GM11168 (cell line): ENCODE results near the gene TTC39C.
"Not testable (repeated sequence)": the region's sequence is repeated elsewhere in the genome, so short reads cannot be mapped to it uniquely, and the experiment has no call there.

Experiments used
- in situ Hi-C: fragments of 300-500 bp; cut with MboI; formaldehyde crosslinking; loops from one replicate; pipeline ENCODE4 v1.12.0; 2022; ENCODE audit warnings: low sequenced_read_pairs; ENCODE audit not compliant: unreplicated experiment

The TTC39C gene

DNA sequence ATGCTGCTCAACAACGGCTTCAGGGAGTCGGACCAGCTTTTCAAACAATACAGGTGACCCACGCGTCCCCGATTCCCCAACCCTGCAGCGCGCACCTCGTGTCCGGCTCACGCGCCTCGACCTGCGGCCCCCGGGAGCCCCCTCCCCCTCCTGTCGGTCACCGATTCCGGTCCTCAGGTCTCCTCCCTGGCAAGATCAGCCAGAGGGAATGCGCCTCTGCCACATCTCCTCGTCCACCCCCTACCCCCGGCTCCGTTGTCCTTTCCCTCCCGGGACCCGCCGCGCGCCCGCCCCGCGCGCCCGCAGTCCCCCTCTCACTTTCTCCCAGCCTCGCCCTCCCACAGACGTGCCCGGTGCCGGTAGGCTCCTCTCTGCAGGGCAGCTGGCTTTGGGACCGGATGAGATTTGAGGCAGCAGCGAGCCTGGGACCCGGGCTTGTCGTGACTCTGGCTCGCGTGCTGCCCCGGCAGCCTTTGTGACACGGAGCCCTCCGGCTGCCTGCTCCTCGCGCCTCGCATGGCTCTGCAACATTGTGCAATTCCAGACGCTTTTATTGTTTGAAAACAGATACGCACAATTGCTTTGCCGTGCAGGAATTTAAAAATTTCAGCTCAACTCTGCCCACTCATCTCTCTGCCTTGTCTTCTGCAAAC, 558 bp downstream of the TTC39C start:
- in situ Hi-C loops: no loop called here

DNA sequence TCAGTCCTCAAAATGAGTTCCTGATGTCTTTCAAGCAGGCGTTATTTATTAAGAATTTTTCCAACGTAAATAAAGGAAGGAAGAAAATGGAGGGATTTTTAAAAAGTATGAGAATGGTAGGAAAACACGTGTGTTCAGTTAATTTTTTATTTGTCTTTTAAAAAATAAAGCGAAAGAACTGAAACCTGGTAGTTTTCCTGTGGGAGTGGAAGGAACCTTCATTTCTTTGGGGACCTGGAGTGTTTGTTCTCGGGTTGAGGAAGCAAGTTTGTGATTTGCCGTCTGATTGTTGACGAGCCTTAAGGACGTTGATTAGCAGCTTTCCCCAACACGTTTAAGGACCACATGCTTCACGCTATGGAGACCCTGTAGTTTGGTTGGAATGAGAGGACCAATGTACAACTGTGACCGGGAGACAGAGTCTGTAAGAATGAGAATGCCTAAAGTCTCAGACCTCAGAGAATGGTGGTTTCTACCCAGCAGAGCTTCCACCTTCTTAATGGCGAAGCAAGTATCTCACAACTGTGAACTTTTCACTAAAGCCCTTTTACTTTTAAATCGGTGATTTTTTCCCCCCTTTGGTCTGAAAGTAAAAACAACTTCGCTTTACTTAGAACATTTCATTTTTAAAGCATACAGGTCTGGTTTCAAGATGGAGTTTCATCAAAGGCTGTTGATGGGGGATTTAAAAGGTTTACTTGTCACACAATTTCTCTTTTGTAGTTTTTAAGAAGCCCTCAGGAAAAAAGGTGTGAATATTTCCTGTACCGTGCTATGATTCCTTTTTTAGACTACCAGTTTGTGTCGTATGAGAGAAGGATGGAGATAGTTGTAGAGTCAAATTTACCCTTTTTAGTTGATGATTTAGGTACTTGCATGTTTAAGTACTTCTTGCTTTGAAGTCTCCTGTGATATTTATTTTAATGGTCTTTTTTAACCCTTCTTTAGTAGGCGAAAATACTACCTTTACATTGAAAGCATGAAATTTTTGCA, 1.4 kb downstream of the TTC39C start:
- in situ Hi-C loops: no loop called here

DNA sequence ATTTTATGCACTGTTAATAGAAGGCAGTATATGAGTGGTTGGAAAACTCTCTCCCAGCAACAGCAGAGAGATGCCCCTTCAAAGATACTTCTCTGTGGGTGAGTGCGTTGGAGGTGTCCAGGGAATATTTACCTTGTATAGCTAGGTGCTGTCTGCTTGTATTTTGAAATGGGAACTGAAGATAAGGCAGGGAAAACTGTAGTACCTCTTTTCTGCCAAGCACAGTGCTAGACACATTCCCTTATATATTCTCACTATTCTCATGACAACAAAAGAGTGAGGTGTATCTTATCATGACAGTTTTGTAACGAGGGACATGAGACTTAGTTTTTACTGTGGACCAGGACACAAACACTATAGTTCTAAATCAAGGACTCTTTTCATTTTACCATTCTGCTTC, 2.1 kb downstream of the TTC39C start:
- in situ Hi-C loops: no loop called here

DNA sequence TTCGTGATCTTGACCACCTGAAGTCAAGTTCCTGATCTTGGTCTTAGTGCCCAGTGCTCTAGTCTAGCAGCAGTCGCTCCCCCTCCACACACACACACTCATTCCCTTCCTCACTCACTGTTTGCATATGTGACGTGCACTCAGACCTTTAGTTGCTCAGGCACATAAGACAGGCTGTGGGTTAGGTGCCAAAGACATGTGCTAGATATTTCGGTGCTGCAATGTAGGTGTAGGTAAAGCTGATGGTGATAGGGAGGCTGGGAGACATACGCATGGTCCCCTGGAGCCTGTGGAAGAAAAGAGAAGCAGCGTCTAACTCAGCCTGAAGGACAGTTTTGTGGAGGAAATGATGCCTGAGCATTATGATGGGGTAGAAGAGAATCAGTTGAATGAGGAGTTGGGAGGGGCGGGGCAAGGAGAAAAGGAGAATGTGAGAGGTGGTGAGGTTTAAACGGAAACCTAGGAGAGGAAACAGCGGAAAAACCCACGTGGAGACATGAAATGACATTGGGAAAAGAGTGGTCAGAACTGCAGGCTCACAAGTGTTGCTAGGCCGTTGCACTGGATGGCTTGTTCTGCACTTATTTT, 3.8 kb downstream of the TTC39C start:
- in situ Hi-C loops: no loop called here

DNA sequence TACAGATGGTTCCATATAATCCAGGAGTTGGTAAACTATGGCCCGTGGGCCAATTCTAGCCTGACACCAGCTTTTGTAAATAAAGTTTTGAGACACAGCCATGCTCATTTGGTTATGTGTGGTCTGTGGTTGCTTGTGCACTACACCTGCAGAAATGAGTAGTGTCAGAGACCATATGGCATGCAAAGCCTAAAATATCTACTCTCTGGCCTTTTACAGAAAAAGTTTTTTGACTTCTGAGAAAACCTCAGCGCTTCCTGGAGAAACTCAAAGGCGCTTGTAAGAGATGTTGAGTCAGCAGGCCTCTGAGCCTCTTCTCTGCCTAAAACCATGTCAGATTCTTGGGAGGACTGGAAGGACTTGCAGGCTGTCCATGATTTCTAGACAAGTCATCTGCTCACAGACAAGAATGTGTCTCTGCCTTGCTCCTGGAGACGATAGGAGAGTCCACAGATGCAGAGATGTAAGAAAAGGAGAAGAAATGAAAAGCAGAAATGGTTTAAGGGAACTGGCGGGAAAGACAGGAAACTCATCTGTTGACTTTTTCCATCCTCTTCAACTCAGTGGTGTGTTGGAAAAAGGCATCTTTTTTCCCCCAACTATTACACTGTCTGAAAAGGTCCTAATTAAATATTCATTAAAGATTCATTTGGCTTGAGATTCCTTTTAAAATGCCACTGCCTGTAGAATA, 5.2 kb downstream of the TTC39C start:
- in situ Hi-C loops: no loop called here

DNA sequence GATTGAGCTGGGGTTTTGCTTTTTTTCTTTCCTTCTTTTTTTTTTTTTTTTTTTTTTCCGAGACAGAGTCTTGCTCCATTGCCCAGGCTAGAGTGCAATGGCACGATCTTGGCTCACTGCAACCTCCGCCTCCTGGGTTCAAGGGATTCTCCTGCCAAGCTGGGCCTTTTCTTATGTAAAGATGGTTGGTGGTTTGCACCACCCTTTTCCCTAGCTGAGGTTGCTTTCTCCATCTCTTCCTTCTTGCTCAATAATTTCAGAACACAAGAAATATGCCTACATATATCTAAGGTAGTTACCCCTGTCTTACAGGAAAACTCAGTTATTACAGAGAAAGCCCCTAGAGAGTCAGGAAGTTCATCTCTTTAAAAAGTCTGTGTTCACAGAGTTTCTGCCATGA, 7.0 kb downstream of the TTC39C start:
- in situ Hi-C loops: no loop called here

DNA sequence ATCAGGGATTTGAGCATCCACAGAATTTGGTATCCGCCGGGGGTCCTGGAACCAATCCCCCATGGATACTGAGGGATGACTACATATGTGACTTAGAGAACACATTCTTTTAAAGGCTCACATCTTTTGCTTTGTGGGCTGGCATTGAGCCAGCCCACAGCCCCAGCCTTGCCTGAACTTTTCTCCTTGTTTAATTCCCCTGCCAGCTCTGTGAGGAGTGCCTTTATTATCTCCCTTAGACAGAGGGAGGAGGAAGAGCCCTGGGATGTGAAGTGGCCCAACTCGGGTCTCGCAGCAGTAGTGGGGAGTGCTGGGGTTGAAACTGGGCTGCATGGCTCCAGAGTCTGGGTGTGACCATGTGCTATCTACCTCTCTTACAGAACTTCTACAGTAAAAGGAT, 7.6 kb downstream of the TTC39C start:
- in situ Hi-C loops: no loop called here

DNA sequence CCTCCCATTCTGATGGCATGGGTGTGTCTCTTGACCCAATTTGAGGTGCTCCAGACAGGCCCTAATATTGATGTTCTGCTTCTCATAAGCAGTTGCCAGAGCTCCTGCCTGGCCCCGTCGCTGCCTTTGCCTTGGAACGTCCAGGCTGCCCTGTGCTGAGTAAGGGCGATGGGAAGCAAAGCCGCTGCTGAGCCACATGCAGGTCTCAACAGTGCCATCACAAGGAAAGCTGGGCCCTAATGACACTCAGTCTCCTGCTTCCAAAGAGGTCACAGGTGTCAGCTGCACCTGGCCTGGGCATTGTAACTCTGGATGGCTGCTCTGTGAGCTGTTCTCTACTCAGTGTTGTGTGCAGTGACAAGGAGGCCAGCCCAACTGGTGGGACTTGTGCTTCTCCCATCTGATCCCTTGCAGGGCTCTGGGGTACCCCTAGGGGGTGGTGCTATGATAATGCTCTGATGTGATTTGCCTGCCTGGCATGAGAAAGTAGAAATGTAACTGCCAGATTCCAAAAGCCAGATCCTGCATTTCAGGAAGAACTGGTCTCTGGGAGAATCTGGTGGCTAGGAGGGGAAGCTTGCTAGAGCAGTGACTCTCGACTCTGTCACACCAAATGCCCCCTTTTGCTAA, 8.7 kb downstream of the TTC39C start:
- in situ Hi-C loops: no loop called here

DNA sequence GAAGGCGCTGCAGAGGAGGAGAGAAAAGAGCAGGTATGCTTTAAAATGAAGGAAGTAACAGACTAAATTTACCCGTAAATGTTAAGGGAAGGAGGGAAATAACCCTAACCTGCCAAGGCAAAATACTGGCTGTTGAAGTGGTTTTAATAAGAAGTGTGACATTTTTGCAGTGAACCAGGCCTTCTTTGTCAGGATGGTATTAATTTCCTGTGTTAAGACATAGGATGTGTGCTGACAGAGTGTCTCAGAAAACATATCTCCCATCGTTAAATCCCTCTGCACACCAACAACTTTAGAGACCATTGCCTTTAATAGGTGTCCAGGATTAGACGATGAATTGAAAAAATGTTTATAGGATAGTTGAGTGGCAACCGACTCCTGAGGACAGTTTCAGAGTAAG, 9.9 kb downstream of the TTC39C start:
- in situ Hi-C loops: no loop called here

DNA sequence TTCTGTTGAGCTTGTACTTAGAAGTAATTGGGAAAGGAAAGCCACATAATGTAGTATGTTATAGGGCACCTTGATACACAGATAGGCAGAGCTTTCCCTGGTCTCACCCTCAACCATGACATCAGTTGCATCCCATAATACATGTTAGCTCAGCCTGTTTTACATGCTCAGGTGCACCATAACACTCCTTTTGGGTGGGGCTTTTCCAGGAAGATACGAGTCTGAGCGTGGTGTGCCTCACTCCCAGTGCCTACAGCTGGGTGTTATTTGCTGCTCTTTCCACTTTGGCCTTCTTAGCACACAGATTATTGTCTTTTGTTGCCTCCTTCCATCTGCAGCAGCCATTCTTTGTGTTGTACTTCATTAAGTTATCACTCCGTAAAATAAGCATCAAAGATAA, 11.9 kb downstream of the TTC39C start:
- in situ Hi-C loops: no loop called here

DNA sequence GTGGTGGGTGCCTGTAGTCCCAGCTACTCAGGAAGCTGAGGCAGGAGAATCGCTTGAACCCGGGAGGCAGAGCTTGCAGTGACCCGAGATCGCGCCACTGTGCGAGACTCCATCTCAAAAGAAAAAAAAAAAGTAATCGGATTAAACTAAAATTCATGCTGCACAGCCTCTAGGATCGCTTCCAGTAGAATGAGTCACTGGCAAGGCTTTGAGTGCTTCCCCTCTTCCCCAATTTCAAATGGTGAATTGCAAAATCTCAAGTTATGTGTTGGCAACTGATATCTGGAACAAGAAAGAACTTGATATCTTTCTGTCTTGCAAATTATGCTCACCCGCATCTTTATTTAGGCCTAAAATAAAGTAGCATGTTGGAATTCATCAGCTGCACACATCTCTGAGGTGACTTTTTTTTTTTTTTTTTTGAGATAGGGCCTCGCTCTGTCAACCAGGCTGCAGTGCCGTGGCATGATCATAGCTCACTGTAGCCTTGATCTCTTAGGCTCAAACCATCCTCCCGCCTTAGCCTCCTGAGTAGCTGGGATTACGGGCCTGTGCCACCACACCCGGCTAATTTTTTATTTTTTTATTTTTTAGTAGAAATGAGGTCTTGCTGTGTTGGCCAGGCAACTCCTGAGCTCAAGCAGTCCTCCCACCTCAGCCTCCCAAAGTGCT, 12.7 kb downstream of the TTC39C start:
- in situ Hi-C loops: no loop called here

DNA sequence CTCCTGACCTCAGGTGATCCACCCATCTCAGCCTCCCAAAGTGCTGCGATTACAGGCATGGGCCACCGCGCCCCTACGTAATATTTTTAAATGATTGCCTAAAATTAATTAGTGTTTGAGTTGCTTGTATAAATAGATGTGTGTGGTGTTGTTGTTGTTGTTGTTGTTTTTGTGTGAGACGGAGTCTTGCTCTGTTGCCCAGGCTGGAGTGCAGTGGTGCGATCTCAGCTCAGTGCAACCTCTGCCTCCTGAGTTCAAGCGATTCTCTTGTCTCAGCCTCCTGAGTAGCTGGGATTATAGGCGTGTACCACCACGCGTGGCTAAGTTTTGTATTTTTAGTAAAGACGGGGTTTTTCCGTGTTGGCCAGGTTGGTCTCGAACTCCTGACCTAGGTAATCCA, 14.4 kb downstream of the TTC39C start:
- in situ Hi-C loops: not testable (repeated sequence)

DNA sequence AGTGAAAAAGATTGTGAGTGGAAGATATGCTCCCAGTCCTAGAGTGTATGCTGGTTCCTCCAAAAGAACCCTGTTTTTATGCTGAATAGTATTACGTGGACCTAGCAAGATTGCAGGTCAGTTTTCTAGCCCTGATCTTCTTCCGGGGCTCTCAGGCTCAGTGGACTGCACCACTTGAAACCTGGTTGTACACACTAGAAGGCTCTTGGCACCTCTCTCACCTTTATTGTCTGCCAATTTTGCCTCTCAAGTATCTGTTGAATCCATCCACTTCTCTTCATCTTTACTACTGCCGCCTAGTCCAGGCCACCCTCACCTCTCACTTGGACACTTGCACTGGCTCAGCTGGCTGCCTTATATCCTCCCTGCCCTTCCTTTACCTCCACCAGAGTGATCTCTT, 16.8 kb downstream of the TTC39C start:
- in situ Hi-C loops: no loop called here

DNA sequence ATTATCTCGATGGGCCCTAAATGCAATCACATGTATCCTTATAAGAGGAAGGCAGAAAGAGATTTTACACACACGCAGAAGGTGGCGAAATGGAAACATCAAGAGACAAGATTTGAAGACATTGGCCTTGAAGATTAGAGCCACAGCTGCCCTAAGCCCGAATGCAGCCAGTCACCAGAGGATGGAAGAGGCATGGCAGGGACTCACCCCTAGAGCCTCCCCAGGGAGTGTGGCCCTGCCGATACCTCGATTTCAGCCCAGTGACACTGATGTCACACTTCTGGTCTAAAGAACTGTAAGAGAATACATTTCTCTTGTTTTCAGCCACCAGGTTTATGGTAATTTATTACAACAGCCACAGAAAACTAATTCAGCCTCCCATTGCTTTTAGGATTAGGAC, 17.4 kb downstream of the TTC39C start:
- in situ Hi-C loops: no loop called here

DNA sequence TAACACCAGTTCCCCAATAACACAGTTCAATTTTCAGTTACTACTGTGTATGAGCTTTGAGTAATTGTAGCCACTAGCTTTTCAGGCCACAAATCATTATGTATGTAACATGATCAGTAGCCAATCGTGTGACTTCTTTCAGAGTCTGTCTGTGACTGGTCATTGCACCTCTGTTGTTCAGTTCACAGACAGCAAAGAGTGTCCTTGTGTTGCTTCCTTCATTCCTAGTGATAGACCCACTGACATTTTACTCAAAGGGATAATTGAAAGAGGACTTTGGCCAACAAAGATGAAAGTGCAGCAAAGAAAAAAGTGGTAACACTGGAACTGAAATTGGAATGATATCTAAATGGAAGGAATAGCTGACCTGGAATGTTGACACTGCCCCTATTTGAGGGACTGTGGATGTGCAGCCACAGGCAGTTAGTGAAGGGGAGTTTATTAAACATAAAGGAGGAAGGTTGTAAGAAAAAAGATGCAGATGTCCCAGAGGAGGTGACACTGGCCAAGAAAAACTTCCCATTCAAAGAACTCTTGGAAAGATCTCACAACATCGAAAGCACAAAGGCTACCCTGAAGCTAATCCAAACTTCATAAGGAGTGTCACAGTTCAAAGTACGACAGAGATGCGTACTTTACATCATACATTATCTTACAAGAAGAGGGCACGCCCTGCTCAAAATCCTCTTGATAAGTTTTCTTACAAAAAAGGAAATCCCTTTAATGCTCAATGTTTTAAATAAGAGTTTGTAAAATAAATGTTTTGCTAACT, 19.3 kb downstream of the TTC39C start:
- in situ Hi-C loops: no loop called here

DNA sequence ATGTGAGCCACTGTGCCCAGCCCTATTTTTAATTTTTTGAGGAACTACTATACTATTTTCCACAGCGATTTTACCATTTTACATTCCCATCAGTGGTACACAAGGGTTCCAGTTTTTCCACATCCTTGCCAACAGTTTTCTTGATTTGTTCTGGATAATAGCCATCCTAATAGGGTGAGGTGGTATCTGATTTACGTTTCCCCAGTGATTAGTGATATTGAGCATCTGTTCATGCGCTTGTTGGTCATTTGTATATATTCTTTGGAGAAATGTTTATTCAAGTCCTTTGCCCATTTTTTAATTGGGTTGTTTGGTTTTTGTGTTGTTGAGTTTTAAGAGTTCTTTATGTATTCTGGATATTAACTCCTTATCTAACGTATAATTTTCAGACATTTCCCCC, 20.8 kb downstream of the TTC39C start:
- in situ Hi-C loops: no loop called here

DNA sequence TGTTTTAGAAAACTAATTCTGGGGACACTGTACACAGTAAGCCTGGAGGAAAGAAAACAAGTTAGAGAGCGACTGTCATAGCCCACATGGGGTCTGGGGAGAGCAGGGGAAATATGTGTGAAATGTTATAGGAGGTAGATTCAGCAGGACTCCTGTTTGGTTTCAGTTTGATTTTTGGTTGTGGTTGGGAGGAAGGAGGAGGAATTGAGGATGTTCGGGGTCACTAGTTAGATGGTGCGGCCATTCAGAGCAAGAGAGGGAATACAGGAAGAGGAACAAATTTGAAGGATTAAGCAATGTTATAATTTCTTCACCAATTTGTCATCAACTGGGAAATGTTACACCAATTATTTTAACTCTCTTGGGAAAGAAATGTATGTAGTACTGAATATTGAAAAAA, 25.1 kb downstream of the TTC39C start:
- in situ Hi-C loops: no loop called here

DNA sequence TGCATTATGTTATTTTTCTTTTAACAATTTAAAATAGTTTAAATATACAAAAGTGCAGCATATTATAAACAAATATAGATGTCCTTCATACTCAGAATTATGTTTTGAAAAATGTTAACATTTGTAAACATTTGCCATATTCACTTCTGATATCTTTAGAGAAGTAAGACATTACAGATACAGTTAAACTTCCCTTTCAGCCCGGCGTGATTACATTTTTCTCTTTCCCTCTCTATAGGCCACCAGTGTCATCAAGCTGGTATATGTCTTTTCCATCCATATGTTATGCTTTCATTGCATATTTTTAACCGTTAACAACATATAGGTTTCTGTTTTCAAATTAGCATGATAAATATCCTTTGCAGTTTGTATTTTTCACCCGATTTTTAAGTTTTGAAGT, 27.1 kb downstream of the TTC39C start:
- in situ Hi-C loops: no loop called here

DNA sequence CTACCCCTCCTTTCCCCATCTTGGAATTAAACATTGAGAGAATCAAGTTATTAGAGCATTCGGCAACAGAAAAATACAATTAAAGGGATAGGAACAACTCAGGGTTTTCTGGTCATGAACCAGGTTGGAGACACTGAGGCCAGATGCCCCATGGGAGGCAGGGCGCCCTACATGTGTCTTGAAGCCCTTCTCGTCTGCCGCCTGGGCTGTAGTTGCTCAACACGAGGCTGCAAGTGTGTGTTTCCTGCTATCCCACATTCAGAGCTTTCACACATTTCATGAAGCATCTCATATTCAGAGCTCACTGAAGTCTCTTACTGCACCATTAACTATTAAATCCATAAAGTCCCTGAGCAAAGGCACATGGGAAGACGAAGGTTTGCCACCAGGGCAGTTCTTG, 28.8 kb downstream of the TTC39C start:
- in situ Hi-C loops: no loop called here
